Measurements from ENCODE around the gene KCNA1.

- TF ChIP-seq, protein P1, sequence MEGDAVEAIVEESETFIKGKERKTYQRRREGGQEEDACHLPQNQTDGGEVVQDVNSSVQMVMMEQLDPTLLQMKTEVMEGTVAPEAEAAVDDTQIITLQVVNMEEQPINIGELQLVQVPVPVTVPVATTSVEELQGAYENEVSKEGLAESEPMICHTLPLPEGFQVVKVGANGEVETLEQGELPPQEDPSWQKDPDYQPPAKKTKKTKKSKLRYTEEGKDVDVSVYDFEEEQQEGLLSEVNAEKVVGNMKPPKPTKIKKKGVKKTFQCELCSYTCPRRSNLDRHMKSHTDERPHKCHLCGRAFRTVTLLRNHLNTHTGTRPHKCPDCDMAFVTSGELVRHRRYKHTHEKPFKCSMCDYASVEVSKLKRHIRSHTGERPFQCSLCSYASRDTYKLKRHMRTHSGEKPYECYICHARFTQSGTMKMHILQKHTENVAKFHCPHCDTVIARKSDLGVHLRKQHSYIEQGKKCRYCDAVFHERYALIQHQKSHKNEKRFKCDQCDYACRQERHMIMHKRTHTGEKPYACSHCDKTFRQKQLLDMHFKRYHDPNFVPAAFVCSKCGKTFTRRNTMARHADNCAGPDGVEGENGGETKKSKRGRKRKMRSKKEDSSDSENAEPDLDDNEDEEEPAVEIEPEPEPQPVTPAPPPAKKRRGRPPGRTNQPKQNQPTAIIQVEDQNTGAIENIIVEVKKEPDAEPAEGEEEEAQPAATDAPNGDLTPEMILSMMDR (conservative IDR thresholded peaks at IDR 0.05; ENCODE audit: low read depth, low read length): no peak
- no peak for TF ChIP-seq EZH2phosphoT487 (IDR thresholded peaks at IDR 0.05; ENCODE audit: borderline replicate concordance, low read length)
Observed at GRCh38 chr12:4943067-4943937, 33.6 kb downstream of the KCNA1 start.

All from PC-3 (cell line).